ENCODE measurements around the gene RRAGC.
"Not testable (repeated sequence)": the region's sequence is repeated elsewhere in the genome, so short reads cannot be mapped to it uniquely, and the experiment has no call there.

RRAGC gene

GRCh38 chr1:38815903-38816627, 43.5 kb downstream of the RRAGC start:
- DNase-seq (ENCODE audit: low read depth), result no peak

GRCh38 chr1:38814984-38815464, 44.5 kb downstream of the RRAGC start:
- no peak for DNase-seq (ENCODE audit: low read depth)

GRCh38 chr1:38814444-38814983, 45.1 kb downstream of the RRAGC start:
- no peak for DNase-seq (ENCODE audit: low read depth)

GRCh38 chr1:38812981-38813380, 46.6 kb downstream of the RRAGC start:
- DNase-seq (ENCODE audit: low read depth), result no peak

- DNase-seq (ENCODE audit: low read depth), result not testable (repeated sequence)
Measured at GRCh38 chr1:38811466-38811865, 48.1 kb downstream of the RRAGC start.

GRCh38 chr1:38806090-38806489, 53.5 kb downstream of the RRAGC start:
- no peak for DNase-seq (ENCODE audit: low read depth)

- DNase-seq (ENCODE audit: low read depth), result no peak
Measured at GRCh38 chr1:38805036-38805435, 54.5 kb downstream of the RRAGC start.

GRCh38 chr1:38804062-38804886, 55.3 kb downstream of the RRAGC start:
- DNase-seq (ENCODE audit: low read depth), result peak; percentile 6

- peak; percentile 11 for DNase-seq (ENCODE audit: low read depth)
Measured at GRCh38 chr1:38803647-38804046, 55.9 kb downstream of the RRAGC start.

GRCh38 chr1:38800720-38801671, 58.6 kb downstream of the RRAGC start:
- no peak for DNase-seq (ENCODE audit: low read depth)

- no peak for DNase-seq (ENCODE audit: low read depth)
Measured at GRCh38 chr1:38793299-38793698, 66.3 kb downstream of the RRAGC start.

GRCh38 chr1:38791892-38792291, 67.7 kb downstream of the RRAGC start:
- DNase-seq (ENCODE audit: low read depth), result no peak

GRCh38 chr1:38791164-38791515, 68.4 kb downstream of the RRAGC start:
- no peak for DNase-seq (ENCODE audit: low read depth)

GRCh38 chr1:38790422-38791163, 69.0 kb downstream of the RRAGC start:
- no peak for DNase-seq (ENCODE audit: low read depth)

- no peak for DNase-seq (ENCODE audit: low read depth)
Measured at GRCh38 chr1:38789498-38790169, 69.9 kb downstream of the RRAGC start.

GRCh38 chr1:38788341-38789336, 70.9 kb downstream of the RRAGC start:
- no peak for DNase-seq (ENCODE audit: low read depth)
